ENCODE data around the gene PLXNA2. TPM values are rescaled to one million over a fixed set of nuclear protein-coding genes. Genes with fewer than 3 reads are reported as not detected.

The PLXNA2 gene
- total RNA-seq, 1 donor from 2014 or later: 1.7 TPM

DNA sequence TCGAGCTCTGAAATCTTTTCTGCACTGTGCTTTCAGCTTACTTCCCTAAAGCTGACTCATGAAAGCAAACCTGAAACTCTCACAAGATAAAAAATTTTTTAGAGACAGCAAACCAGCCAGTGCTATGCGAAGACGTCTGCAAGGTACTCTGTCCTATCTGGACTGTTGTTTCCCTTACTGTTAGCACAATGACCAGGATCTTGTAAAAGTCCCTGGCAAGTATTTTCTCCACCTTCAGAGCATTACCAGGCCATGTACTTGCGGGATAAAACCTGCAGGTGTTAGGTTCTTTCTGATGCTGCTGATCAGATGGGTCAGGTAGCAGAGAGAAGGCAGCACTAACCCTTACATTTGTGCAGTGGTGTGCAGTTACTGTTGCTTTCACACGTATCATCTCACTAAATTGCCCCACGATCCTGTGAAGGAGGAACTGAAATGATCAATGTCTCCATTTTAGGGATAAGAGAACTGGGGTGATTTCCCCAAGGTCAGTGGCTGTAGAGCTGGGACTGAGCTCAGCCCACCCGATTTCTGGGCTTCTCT, 56.6 kb downstream of the PLXNA2 start:
- H3K4me1 Mint-ChIP-seq: peaks cover 41% of the 10 kb centered on the region
- peaks cover 31% of the 10 kb centered on the region for H3K36me3 Mint-ChIP-seq
- H3F3A ChIP-seq (ENCODE audit: low read depth): no peaks in the 10 kb centered on the region
- no peaks in the 10 kb centered on the region for H3K36me3 ChIP-seq
- H4K20me1 ChIP-seq (ENCODE audit: low read depth): no peaks in the 10 kb centered on the region
- H3K27ac ChIP-seq: no peak overlapping the region
- H3K27me3 Mint-ChIP-seq (ENCODE audit: insufficient read depth, low read depth): peaks cover 3% of the 10 kb centered on the region
- H3K27me3 ChIP-seq: no peaks in the 10 kb centered on the region
- no peaks in the 10 kb centered on the region for H3K79me2 ChIP-seq (ENCODE audit: low read depth)
- H3K9me3 ChIP-seq (ENCODE audit: low read depth): no peaks in the 10 kb centered on the region
- no peaks in the 10 kb centered on the region for H3K9me3 Mint-ChIP-seq
- H3K4me3 ChIP-seq: no peak overlapping the region
- peaks cover 29% of the 10 kb centered on the region for H3K4me1 ChIP-seq
- peak overlapping the region; percentile 76 for H3K27ac Mint-ChIP-seq
- no peak overlapping the region for H2AFZ ChIP-seq (replicated peaks)
- H3K9ac ChIP-seq: no peak overlapping the region
- no peak for DNase-seq (ENCODE audit: low spot score)
- H3K4me2 ChIP-seq: no peak overlapping the region
- H3K4me3 Mint-ChIP-seq: no peak overlapping the region
- TF ChIP-seq, protein P1, sequence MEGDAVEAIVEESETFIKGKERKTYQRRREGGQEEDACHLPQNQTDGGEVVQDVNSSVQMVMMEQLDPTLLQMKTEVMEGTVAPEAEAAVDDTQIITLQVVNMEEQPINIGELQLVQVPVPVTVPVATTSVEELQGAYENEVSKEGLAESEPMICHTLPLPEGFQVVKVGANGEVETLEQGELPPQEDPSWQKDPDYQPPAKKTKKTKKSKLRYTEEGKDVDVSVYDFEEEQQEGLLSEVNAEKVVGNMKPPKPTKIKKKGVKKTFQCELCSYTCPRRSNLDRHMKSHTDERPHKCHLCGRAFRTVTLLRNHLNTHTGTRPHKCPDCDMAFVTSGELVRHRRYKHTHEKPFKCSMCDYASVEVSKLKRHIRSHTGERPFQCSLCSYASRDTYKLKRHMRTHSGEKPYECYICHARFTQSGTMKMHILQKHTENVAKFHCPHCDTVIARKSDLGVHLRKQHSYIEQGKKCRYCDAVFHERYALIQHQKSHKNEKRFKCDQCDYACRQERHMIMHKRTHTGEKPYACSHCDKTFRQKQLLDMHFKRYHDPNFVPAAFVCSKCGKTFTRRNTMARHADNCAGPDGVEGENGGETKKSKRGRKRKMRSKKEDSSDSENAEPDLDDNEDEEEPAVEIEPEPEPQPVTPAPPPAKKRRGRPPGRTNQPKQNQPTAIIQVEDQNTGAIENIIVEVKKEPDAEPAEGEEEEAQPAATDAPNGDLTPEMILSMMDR (IDR thresholded peaks at IDR 0.05): no peak
- TF ChIP-seq EZH2 (IDR thresholded peaks at IDR 0.05) (no peak), EZH2phosphoT487 (IDR thresholded peaks at IDR 0.05) (no peak)

DNA sequence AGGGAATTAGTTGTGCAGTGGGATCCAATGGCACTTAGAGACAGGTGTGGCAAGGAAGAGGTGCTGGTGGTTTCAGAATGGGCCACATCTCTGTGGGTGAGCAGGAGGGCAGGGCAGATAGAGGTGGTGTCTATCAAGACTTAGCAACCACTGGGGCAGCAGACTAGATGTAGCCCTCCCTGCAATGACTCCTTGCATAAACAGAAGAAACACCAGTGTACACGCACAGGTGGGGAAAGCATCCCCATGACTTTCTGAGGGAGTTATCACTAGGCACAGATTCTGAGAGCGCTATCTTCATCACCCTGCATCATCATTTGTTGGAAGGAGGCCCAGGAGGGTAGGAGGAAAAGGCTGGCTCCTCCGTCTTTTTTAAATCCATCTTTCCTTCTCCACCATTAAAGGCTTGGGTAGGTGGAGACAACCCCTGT, 58.4 kb downstream of the PLXNA2 start:
- peaks cover 12% of the 10 kb centered on the region for H3F3A ChIP-seq (ENCODE audit: low read depth)
- no peak overlapping the region for H3K27ac Mint-ChIP-seq
- no peaks in the 10 kb centered on the region for H3K9me3 Mint-ChIP-seq
- no peak overlapping the region for H2AFZ ChIP-seq (replicated peaks)
- H4K20me1 ChIP-seq (ENCODE audit: low read depth): no peaks in the 10 kb centered on the region
- no peak for DNase-seq (ENCODE audit: low spot score)
- H3K36me3 ChIP-seq: no peaks in the 10 kb centered on the region
- H3K9ac ChIP-seq: no peak overlapping the region
- H3K36me3 Mint-ChIP-seq: peaks cover 29% of the 10 kb centered on the region
- no peak overlapping the region for H3K4me3 Mint-ChIP-seq
- H3K27me3 Mint-ChIP-seq (ENCODE audit: insufficient read depth, low read depth): peaks cover 3% of the 10 kb centered on the region
- H3K79me2 ChIP-seq (ENCODE audit: low read depth): no peaks in the 10 kb centered on the region
- peaks cover 45% of the 10 kb centered on the region for H3K4me1 ChIP-seq
- H3K4me3 ChIP-seq: no peak overlapping the region
- H3K27ac ChIP-seq: no peak overlapping the region
- H3K27me3 ChIP-seq: no peaks in the 10 kb centered on the region
- no peaks in the 10 kb centered on the region for H3K9me3 ChIP-seq (ENCODE audit: low read depth)
- H3K4me2 ChIP-seq: no peak overlapping the region
- TF ChIP-seq EZH2phosphoT487 (IDR thresholded peaks at IDR 0.05): no peak
- no peak for TF ChIP-seq EZH2 (IDR thresholded peaks at IDR 0.05)
- TF ChIP-seq, protein P1 (IDR thresholded peaks at IDR 0.05): no peak
- peaks cover 56% of the 10 kb centered on the region for H3K4me1 Mint-ChIP-seq

DNA sequence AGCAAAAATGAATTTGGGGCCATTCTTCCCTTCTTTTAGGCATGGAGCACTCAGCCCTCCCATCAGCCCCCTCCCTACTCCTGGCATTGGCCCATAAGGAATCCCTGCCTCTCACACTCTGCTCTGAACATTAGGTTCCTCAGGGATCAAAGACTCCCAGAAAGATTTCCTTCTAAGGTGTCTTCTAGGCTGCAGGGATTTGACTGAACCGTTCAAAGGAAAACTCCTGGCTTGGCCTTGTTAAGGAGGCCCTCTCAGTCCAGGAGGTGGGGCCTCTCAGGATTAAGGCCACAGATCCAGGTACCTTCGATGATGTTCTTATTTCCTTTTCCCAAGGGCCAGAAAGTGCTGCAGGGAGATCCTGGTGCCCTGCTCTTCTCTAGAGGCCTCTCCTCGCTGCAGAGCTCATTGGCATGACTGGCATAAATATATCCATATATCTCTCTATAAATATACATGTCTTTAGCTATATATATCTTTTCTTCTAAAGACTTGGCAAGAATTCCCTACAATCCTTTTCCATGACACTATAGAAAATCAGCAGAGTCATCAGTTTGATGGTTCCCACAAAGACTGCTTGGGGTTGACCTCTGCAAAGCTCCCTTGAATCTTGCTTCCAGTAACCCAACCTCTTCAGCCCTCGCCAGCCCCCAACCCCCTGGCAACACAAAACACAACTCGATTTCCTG, 59.1 kb downstream of the PLXNA2 start:
- no peak overlapping the region for H3K27ac Mint-ChIP-seq
- Histone ChIP-seq H4K20me1 (ENCODE audit: low read depth) (no peaks in the 10 kb centered on the region), H3K36me3 (no peaks in the 10 kb centered on the region), H3K27ac (no peak overlapping the region), H3K9me3 (ENCODE audit: low read depth) (no peaks in the 10 kb centered on the region), H3K9ac (no peak overlapping the region), H3K4me2 (peak overlapping the region; percentile 4), H2AFZ (replicated peaks) (no peak overlapping the region), H3F3A (ENCODE audit: low read depth) (peaks cover 12% of the 10 kb centered on the region), H3K4me3 (no peak overlapping the region), H3K79me2 (ENCODE audit: low read depth) (no peaks in the 10 kb centered on the region), H3K4me1 (peaks cover 52% of the 10 kb centered on the region), H3K27me3 (no peaks in the 10 kb centered on the region)
- H3K9me3 Mint-ChIP-seq: no peaks in the 10 kb centered on the region
- H3K27me3 Mint-ChIP-seq (ENCODE audit: insufficient read depth, low read depth): peaks cover 3% of the 10 kb centered on the region
- no peak overlapping the region for H3K4me3 Mint-ChIP-seq
- peaks cover 22% of the 10 kb centered on the region for H3K36me3 Mint-ChIP-seq
- TF ChIP-seq EZH2phosphoT487 (IDR thresholded peaks at IDR 0.05): no peak
- TF ChIP-seq, protein P1 (IDR thresholded peaks at IDR 0.05): no peak
- TF ChIP-seq EZH2 (IDR thresholded peaks at IDR 0.05): no peak
- H3K4me1 Mint-ChIP-seq: peaks cover 63% of the 10 kb centered on the region
- DNase-seq (ENCODE audit: low spot score): no peak
